NCI-H128 (cell line): ENCODE measurements around the gene GRAPL.
"Not testable (repeated sequence)": the region's sequence is repeated elsewhere in the genome, so short reads cannot be mapped to it uniquely, and the experiment has no call there.

Experiments
- DNase-seq: peaks from one replicate; lab custom pipeline; 2025; ENCODE audit not compliant: unreplicated experiment; lab: John Stamatoyannopoulos, UW

Gene GRAPL

DNA sequence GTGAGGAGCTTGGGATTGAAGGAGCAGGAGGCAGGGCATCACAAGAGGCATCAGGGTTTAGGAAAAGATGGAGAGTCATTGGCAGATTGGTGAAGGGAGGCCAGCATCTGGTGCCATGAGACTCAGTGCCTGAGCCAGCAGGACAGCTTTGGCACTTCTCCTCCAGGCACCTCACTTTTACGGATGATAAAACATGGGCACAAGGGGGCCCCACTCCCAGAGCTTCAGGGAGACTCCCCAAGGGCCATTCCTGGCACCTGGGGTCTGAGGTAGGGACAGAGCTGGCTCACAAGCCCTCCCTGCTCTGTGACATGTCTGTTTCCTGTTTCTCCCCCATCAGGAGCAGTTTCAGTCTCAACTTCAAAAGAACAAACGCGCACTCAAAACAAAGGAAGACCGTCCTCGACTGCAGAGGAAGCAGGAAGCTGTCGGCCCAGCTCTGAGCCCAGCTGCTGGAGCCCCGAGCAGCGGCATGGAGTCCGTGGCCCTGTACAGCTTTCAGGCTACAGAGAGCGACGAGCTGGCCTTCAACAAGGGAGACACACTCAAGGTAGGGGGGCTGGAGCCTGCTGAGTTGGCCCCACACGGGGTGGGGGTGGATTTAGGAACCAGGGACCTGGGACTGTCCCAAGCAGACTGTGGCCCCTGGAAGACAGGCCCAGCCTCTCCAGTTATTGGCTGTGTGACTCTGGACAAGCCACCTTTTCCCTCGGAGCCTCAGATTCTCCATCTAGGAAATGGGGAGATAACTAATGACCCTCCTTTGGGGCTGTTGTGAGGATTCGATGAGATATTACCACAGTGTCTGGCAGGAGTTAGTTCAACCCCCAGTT lies at the start of gene GRAPL:
TSS of gene GRAPL (plus strand) at position 442 of the 833 bp plus-strand sequence. CDS start at position 473, 31 bp downstream.
- DNase-seq = not testable (repeated sequence)

DNA sequence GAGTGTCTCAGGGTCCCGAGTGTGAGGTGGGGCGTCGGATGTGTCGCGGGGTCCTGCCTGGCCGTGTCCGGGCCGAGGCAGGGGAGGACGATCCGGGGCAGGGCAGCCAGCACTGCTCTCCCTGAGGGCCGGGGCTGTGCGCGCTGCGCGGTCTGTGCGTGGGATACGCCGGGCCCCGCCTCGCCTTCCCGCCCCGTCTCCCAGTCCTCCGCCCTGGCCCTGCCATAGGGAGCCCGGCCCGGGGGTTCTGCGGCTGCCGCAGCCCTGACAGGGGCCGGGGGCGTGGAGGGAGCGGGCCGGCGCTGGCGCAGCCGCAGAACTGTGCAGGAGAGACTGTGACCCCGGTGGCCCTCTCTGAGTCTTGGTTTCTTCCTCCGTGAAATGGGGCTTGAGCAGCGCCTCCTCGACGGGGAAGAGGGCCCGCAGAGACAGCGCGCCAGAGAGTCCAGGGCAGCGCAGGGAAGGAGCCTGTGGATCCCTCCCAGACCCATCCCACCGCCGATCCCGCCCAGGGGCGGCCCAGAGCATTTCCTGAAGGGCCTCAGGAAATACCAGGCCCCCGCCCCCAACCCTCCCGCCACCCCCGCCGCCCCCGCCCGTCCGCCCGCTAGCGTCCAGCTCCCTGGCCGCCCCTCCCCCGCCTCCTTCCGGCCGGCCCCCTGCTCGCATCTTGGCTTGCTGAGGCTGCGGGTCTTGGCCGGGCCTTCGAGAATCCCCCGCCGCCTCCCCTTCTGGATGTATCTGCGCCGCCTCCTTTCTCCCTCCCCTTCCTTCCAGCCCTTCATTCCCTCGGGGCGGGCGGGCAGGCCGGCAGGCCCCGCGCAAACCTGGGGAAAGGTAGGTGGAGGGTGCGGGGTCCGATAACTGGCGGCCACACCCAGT lies 38.3 kb upstream of the GRAPL start:
- DNase-seq = not testable (repeated sequence)

DNA sequence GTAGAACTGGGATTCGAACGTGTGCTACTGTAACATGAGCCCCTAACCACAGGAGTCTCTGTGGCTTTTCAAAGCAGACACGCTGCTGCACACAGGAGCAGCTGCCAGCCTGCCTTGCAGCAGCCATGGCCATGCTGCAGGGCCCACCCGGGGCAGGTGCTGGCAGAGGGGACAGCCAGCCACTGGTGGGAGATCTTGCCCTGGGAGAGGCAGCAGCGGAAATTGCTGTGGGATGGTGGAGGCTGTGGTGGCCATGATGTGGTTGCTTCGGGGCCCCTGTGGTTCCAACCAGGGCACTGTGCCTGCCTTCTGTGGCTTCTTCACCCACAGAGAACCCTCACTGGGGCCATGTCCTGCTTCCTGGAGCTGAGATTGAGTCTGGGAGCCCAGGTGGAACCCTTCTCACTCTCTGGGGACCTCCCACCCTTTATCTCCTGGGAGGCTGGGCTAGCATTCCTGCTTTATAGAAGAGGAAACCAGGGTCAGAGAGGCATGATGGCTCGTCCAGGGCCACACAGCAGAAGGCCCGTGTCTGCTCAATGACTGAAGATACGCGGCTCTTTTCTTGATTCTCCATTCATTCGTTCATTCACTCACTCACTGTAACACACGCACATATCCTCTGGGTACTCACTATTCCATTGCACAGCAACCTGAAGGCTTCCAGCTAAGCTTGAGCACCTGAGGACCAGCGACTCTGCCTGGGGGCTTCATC lies 37.2 kb upstream of the GRAPL start:
- DNase-seq = not testable (repeated sequence)

DNA sequence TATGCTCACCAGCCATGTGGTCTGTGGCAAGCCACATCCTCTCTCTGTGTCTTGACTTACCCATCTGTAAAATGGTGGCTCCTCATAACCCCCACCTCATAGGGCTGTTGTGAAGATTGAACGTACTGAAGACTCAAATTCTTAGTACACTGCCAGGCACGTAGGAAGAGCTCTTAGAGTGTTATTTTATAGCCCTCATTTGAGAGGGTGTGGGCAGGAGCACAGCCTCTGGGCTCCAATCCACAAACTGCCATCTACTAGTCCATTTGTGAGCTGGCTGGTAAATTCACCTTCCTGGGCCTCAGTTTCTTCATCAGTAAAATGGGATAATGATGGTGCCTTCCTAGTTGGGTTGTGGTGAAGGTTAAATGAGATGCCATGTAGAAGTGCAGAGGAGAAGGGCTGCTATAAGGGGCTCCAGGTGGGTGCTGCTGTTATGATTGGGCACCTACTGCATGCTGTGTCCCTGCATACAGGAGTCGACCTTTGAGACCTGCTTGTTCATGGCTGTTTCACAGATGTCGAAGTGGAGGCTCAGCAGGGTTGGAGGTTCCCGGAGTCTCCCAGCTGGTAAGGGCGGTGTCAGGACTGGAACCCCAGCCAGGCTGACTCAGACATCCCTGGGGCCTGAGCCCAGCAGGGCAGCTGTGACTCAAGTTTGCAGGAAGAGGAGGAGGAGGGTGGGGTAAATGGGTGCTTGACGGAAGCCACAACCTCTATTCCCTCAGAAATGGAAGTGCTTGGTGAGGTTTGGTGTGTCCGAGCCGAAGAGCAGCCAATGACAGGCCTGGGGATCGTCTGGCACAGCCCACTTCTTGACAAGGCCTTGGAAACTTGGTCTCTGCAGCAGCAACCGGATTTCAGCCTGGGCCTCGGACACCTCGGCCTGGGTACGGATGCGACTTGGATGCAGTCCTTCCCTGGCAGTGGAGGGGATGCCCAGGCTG lies 34.4 kb upstream of the GRAPL start:
- not testable (repeated sequence) for DNase-seq

DNA sequence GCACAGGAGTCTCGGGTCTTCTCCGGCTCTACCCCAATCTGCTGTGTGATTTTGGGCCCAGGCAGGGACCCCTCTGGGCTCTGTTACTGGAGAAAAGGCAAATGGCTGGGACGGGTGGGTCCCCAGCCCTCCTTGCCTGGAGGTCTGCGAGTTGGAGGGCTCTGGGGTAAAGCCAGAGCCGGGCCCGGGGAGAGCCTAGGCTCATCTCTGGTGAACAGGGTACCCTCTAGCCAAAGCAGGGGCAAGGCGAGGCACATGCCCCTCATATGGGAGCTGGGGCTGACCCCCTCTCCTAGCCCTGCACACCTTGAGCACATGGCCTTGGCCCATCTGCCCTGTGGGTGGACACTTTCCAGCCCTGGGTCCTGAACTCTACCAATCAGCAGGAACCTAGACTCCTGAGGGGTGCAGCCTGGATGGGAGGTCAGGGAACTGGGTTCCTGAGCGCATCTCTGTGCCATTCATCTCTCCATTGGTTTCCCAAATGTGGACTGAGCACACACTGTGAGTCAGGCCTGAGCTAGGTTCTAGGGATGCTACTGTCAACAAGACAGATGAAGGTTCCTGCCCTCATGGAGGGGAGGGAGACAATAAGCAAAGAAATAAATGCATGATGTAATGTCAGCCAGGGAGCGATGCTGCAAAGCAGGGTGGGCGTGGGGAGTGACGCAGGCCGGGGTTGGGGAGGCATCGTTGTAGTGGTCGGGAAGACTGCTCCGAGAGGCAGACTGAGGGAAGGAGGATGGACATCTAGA lies 33.5 kb upstream of the GRAPL start:
- not testable (repeated sequence) for DNase-seq

DNA sequence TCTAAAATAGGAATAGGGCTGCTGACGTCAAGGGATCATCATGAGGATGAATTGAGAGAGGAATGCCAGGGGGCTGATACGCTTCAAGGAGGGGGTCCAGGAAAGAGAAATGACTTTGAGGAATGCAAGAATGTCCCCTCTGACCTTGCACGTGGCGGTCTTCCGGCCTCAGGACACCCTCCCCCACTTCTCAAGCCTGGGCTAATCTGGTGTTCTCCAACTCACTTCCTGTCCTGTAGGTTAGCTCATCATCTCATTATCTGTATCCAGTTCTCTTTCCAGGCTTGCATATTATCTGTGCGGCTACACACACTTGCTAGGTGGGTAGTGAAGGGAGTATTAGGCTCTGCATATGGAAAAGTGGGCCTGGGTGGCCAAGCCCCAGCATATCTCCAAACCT lies 18.9 kb upstream of the GRAPL start:
- DNase-seq = not testable (repeated sequence)

DNA sequence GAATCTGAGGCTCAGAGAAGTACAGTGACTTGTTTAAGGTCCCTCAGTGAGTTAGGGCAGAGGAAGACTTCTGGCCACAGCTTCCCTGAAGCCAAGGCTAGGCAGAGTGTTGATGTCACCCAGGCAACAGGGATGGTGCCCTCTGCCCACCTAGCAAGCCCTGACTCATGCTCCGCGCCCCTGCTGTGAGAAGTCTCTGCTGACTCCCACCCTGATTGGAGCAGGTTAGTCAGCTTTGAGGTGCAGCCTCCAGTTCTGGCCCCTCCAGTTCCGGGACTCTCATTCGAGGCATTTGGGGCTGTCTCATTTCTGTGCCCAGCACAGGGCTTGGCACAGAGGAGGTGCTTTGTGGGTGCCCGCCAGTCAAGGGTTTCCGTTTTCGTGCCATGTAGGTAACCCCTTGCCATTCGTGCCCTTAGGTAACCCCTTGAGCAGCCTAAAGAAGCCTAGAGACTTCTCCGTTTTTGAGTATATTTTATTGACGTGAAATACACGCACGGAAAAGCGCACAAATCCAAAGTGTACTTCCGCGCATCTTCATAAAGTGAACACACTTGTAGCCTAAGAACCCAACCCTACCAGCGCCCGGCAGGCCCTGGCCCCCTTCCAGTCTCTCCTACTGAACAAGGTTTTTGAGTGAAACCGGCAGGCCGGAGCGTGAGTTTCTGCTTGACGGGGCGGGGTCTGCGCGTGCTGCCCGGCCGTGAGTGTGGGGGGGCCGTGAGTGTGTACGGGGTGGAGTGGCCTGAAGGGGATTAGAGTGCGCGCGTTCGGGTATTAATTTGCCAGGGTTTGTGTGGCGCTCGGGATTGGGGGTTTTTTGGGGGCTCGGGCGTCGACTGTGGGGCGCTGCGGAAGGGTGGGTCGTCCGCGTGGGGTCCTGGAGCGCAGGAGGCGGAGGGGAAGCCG lies 16.9 kb upstream of the GRAPL start:
- not testable (repeated sequence) for DNase-seq

DNA sequence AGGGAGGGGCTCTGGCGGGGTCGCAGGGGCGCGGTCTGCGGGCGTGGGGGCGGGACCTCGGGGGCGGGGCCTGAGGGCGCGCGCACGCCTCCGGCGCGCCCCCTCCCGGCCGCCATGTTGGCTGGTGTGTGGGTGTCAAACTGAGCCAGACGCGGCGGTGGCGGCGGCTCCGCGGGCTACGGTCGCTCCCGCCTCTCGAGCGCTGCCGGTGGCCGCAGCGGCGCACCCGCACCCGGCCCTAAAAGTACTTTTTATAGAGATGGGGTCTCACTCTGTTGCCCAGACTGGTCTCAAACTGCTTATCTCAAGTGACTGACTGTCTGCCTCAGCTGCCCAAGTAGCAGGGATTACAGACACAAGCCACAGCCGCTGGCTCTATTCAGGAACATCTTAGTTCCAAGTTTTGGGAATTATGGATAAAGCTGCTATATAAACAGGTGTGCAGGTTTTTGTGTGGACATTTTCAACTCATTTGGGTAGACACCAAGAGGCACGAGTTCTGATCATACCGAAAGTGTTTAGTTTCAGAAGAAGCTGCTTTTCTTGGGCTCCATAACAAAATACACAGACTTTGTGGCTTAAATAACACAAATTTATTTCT lies 16.2 kb upstream of the GRAPL start:
- not testable (repeated sequence) for DNase-seq

DNA sequence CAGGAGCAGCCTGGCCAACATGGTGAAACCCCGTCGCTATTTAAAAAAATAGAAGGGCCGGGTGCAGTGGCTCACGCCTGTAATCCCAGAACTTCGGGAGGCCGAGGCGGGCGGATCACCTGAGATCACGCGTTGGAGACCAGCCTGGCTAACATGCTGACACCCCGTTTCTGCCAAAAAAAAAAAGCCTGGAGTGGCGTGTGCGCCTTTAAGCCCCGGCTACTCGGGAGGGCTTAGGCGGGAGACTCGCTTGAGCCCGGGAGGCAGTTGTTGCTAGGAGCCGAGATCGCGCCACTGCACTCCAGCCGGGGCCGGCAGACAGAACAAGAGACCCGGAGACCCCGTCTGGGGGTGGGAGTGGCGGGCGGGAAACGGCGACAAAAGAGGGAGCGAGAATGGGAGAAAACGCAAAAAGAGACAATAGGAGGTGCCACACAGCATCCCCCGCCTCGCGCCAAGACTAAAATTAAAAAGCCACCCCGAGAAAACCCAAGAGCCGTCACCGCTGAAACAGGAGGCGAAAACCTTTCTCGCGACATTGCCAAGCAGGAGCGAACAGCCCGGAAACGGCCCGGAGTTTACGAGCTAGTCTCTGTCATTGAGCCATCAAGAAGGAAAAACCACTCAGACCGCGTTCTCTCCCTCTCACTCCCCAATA lies 15.5 kb upstream of the GRAPL start:
- not testable (repeated sequence) for DNase-seq

DNA sequence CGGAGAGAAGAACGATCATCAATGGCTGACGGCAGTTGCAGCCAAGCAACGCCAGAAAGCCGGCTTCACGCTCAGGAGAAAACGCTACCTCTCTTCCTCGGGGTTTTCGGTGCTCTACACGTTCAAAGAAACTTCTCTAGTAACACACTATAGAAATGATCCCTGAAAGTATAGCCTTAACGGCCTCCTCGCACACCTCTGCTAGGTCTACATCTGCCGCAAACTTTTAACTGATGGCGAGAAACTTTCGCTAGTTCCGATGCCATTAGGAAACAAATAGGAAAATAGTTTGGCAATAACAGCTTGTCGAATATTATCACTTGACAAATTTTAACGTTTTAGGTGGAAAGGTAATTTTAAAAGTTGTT lies 14.9 kb upstream of the GRAPL start:
- not testable (repeated sequence) for DNase-seq

DNA sequence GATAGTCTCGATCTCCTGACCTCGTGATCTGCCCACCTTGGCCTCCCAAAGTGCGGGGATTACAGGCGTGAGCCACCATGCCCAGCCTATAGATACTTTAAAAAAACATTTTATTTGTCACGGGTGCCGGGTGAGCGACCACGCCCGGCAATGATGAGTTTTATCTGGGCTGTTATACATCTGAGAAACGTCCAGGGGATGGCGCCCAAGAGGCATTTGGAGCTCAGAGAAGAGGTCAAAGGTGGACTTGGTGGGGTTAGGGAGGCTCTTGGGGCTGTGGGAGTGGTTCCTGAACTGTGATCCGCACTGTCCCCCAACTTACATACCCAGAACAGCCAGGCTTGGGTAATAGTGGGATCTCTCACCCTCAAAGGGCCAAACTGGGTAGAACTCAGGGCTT lies 8.7 kb upstream of the GRAPL start:
- DNase-seq = not testable (repeated sequence)

DNA sequence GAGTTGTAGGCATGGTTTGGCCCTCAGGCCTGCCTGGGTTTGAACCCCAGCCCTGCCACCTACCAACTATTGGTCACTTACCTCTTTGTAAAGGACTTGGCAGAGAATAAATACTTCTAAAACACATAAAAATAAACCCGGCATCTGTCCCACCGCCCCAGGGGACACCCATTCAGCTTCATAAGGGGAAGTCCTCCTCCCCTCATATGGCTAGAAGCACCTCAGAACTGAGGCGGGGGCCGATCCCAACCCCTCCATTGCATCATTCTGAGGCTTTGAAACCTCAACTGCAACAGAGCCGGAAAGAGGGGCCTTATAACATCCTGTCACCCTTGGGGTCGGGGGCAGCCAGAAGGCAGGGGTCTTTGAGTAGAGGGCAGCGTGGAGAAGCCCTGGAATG lies 2.1 kb upstream of the GRAPL start:
- DNase-seq = not testable (repeated sequence)

DNA sequence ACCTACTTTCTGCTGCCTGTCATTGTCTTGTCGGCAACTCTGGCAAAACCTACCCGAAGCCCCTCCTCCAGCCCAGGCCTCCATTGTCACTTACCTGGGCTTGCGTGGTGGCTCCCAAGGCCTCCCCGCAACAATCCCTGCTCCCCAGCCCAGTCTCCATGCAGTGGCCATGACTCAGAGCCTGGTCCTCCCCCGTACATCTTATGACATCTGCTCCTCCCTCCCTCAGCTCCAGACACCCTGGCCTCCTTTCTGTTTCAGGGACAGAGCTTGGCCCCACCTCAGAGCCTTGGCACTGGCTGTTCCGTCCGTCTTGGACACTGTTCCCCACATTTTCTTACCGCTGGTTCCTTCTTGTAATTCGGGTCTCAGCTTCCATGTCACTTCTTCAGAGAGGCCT lies 2.1 kb downstream of the GRAPL start:
- not testable (repeated sequence) for DNase-seq

DNA sequence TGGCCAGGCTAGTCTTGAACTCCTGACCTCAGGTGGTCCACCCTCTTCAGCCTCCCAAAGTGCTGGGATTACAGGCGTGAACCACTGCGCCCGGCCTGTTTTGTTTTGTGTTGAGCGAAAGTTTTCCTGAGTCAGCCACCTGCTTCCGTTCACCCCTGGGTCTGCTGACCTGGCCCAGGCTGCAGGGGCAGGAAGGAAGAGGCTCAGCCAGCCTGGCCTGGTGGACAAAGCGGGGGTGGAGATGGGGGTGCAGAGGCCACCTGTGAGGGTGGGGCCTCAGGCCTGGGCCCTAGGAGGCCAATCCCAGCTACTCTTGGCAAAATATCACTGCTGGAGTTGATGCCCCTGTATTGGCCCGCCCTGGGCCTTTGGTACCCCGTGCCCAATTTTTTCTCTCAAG lies 3.7 kb downstream of the GRAPL start:
- not testable (repeated sequence) for DNase-seq

DNA sequence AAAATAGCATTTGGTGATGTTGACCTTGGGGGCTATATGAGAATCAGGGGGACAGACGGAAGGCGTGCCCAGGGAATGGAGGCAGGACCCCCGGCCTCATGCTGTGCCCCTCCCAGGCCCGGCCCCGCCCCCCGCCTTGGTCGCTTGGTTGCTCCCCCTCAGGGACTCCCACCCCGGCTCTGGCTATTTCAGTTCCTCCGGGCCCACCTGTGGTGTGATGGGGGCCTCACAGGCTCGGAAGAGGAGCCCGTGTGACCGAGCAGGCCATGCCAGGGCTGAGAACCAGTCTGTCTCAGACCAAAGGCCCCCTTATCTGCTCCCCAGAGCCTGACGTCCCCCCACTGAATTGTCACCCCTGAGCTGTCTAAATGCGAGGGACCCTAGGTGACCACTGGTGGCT lies 4.4 kb downstream of the GRAPL start:
- not testable (repeated sequence) for DNase-seq

DNA sequence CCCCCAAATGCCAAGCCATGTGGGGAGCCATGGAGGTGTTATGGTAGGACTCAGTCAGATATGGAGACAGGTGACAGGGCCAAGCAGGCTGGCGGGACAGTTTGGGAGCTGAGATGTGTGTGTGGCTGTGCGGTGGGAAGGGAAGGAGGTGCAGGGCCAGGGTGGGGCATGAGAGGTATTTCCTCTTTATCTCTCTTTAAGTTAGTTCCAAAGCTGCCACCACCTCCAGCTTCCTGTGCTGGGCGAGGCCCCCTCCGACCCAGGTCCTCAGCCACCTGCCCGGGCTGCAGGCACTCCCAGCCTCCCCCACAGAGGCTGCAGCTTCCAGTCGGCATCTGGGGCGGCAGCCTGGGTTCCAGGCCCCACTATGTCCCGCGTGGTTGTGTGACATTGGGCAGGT lies 6.4 kb downstream of the GRAPL start:
- not testable (repeated sequence) for DNase-seq

DNA sequence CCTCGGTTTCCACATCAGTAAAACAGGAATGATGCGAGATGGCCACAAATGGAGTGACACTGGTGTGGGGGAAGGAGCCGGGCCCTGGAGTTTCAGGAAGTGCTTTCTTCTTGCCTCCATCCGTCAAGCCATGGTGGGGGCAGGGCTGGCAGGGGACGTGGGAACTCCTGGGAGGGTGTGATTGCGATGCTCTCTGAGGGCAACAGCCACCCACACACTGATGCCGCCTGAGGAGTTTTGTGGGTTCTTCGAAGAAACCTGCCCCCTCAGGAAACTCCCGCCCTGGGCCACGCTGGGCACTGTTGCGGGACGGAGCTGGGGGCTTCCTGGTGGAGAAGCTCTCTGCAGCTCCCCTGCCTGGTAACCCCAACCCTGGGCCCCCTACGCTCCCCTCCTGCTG lies 8.0 kb downstream of the GRAPL start:
- DNase-seq = not testable (repeated sequence)
